H9 (cell line): ENCODE measurements around the gene TMEM182. TPM values are rescaled to one million over a fixed set of nuclear protein-coding genes. Genes with fewer than 3 reads are reported as not detected.

Experiments used
- DNase-seq: peaks from one replicate; pipeline ENCODE4 v3.0.0-alpha.2; 2017
- H2AFZ ChIP-seq: one replicate; pipeline ENCODE4 v1.6.1; 2013; ENCODE audit warnings: mild to moderate bottlenecking, low read length, control low read depth, moderate library complexity
- H2AK5ac ChIP-seq: 2 replicates; pipeline ENCODE4 v1.6.1; 2013; ENCODE audit warnings: low read length, control low read depth, mixed read lengths; ENCODE audit not compliant: insufficient read length
- H2BK120ac ChIP-seq: one replicate; pipeline ENCODE4 v1.6.1; 2013; ENCODE audit warnings: low read depth, mild to moderate bottlenecking, low read length, control low read depth, inconsistent platforms; ENCODE audit not compliant: poor library complexity, severe bottlenecking
- H2BK12ac ChIP-seq: 2 replicates; pipeline ENCODE4 v1.6.1; 2013; ENCODE audit warnings: low read length, control low read depth, mixed read lengths, low read depth; ENCODE audit not compliant: insufficient read length
- H2BK15ac ChIP-seq: 2 replicates; pipeline ENCODE4 v1.6.1; 2013; ENCODE audit warnings: low read depth, low read length, control low read depth
- H2BK20ac ChIP-seq: one replicate; pipeline ENCODE4 v1.6.1; 2013; ENCODE audit warnings: low read depth, mild to moderate bottlenecking, low read length, control low read depth, inconsistent platforms; ENCODE audit not compliant: poor library complexity, severe bottlenecking
- H2BK5ac ChIP-seq: 2 replicates; pipeline ENCODE4 v1.6.1; 2013; ENCODE audit warnings: low read length, control low read depth, mixed read lengths; ENCODE audit not compliant: insufficient read length
- H3K14ac ChIP-seq: 2 replicates; pipeline ENCODE4 v1.6.1; 2013; ENCODE audit warnings: low read length, control low read depth; ENCODE audit not compliant: insufficient read depth
- H3K18ac ChIP-seq: 2 replicates; pipeline ENCODE4 v1.6.1; 2013; ENCODE audit warnings: low read depth, mild to moderate bottlenecking, mixed read lengths, low read length, control low read depth; ENCODE audit not compliant: insufficient read length
- H3K23ac ChIP-seq: 2 replicates; pipeline ENCODE4 v1.6.1; 2013; ENCODE audit warnings: low read length, control low read depth, mixed read lengths, low read depth; ENCODE audit not compliant: insufficient read length
- H3K23me2 ChIP-seq: 2 replicates; pipeline ENCODE4 v1.6.1; 2013; ENCODE audit warnings: low read depth, mild to moderate bottlenecking, mixed read lengths, low read length, control low read depth; ENCODE audit not compliant: insufficient read length, poor library complexity, severe bottlenecking
- H3K27ac ChIP-seq: 2 replicates; pipeline ENCODE4 v1.5.1; 2013; ENCODE audit warnings: low read length, control low read depth, mixed read lengths, low read depth; ENCODE audit not compliant: insufficient read length
- H3K27me3 ChIP-seq: 2 replicates; pipeline ENCODE4 v1.6.1; 2013; ENCODE audit warnings: low read length, control low read depth, inconsistent platforms; ENCODE audit not compliant: insufficient read depth
- H3K4ac ChIP-seq: 2 replicates; pipeline ENCODE4 v1.6.1; 2013; ENCODE audit warnings: low read depth, mild to moderate bottlenecking, control low read depth, inconsistent platforms, low read length, moderate library complexity
- H3K4me1 ChIP-seq: 2 replicates; pipeline ENCODE4 v1.6.1; 2013; ENCODE audit warnings: low read length, control low read depth, inconsistent platforms; ENCODE audit not compliant: insufficient read depth
- H3K4me2 ChIP-seq: 2 replicates; pipeline ENCODE4 v1.6.1; 2013; ENCODE audit warnings: low read length, control low read depth, mixed read lengths; ENCODE audit not compliant: insufficient read length, insufficient read depth
- H3K56ac ChIP-seq: 2 replicates; pipeline ENCODE4 v1.6.1; 2013; ENCODE audit warnings: low read depth, mild to moderate bottlenecking, mixed read lengths, low read length, control low read depth; ENCODE audit not compliant: insufficient read length
- H3K79me1 ChIP-seq: 2 replicates; pipeline ENCODE4 v1.6.1; 2013; ENCODE audit warnings: low read depth, mild to moderate bottlenecking, moderate library complexity, low read length, control low read depth, inconsistent platforms; ENCODE audit not compliant: insufficient read depth, poor library complexity, severe bottlenecking
- H3K79me2 ChIP-seq: 2 replicates; pipeline ENCODE4 v1.6.1; 2013; ENCODE audit warnings: low read length, control low read depth, inconsistent platforms; ENCODE audit not compliant: insufficient read depth
- H3K9ac ChIP-seq: 2 replicates; pipeline ENCODE4 v1.6.1; 2013; ENCODE audit warnings: low read length, control low read depth, mixed read lengths; ENCODE audit not compliant: insufficient read length; ENCODE audit errors: extremely low read depth
- H3K9me3 ChIP-seq: one replicate; pipeline ENCODE4 v1.6.1; 2013; ENCODE audit warnings: low read depth, low read length, inconsistent platforms; ENCODE audit not compliant: control insufficient read depth
- H3T11ph ChIP-seq: one replicate; pipeline ENCODE4 v1.6.1; 2013; ENCODE audit warnings: mild to moderate bottlenecking, low read length, control low read depth, inconsistent platforms
- H4K20me1 ChIP-seq: one replicate; pipeline ENCODE4 v1.6.1; 2013; ENCODE audit not compliant: control insufficient read depth, insufficient read length, insufficient read depth
- H4K5ac ChIP-seq: 2 replicates; pipeline ENCODE4 v1.6.1; 2013; ENCODE audit warnings: low read depth, mild to moderate bottlenecking, mixed read lengths, low read length, control low read depth; ENCODE audit not compliant: insufficient read length
- H4K8ac ChIP-seq: replicated peaks from 2 replicates; pipeline ENCODE4 v1.6.1; 2013; ENCODE audit warnings: low read length, control low read depth, mixed read lengths, low read depth; ENCODE audit not compliant: insufficient read length
- H4K91ac ChIP-seq: 2 replicates; pipeline ENCODE4 v1.6.1; 2013; ENCODE audit warnings: low read depth, mild to moderate bottlenecking, moderate library complexity, mixed read lengths, low read length, control low read depth; ENCODE audit not compliant: insufficient read length
- H3K27ac Mint-ChIP-seq, 3 experiments: 2 replicates in 2 of 3; 3 replicates in 1 of 3; pipeline ENCODE4 v1.8.0; 2020 to 2021; ENCODE audit warnings: mixed read lengths in 3 of 3, mild to moderate bottlenecking in 1 of 3, moderate library complexity in 1 of 3
- H3K27me3 Mint-ChIP-seq: 2 replicates; pipeline ENCODE4 v1.8.0; 2021; ENCODE audit warnings: low read depth, mild to moderate bottlenecking, moderate library complexity, mixed read lengths
- H3K36me3 Mint-ChIP-seq, 3 experiments: 2 replicates in 2 of 3; 3 replicates in 1 of 3; pipeline ENCODE4 v1.8.0; 2020 to 2021; ENCODE audit warnings: low read depth in 3 of 3, mixed read lengths in 3 of 3; ENCODE audit not compliant: insufficient read depth in 1 of 3
- H3K4me1 Mint-ChIP-seq, 2 experiments: 2 replicates each; pipeline ENCODE4 v1.8.0; 2020; ENCODE audit warnings: mixed read lengths in 2 of 2
- H3K4me3 Mint-ChIP-seq, 2 experiments: 2 replicates in 1 of 2; 3 replicates in 1 of 2; pipeline ENCODE4 v1.8.0; 2020 to 2021; ENCODE audit warnings: mild to moderate bottlenecking in 2 of 2, mixed read lengths in 2 of 2, moderate library complexity in 1 of 2
- H3K9me3 Mint-ChIP-seq, 2 experiments: 2 replicates in 1 of 2; 3 replicates in 1 of 2; pipeline ENCODE4 v1.8.0; 2020; ENCODE audit warnings: mild to moderate bottlenecking in 2 of 2, mixed read lengths in 2 of 2, moderate library complexity in 1 of 2
- CTCF ChIP-seq: fragments of 200-600 bp; sonication (generic); conservative IDR thresholded peaks from 3 replicates; pipeline ENCODE4 v1.8.0; 2021; ENCODE audit warnings: antibody characterized with exemption, mild to moderate bottlenecking
- WGBS: extraction: QIAGEN DNeasy Blood & Tissue Kit; methylation state at CpG from one replicate; pipeline ENCODE4 v1.1.7; 2013; ENCODE audit warnings: missing lambda C conversion rate, low lambda C conversion rate, mixed read lengths; ENCODE audit not compliant: insufficient read length; ENCODE audit errors: extremely low coverage; 5-methylcytosine and 5-hydroxymethylcytosine counted together
- total RNA-seq: library from RNA; stranded (reverse); gene quantifications from 2 replicates; pipeline ENCODE4 v1.2.1, GENCODE V29; 2021

The TMEM182 gene
- total RNA-seq, 1 experiment from 2014 or later = 3.6 TPM

- H3K4me3 Mint-ChIP-seq = no peak overlapping the region
- Histone ChIP-seq H3K23me2 (no peaks in the 10 kb centered on the region), H2BK15ac (no peak overlapping the region), H3K9me3 (no peaks in the 10 kb centered on the region), H3K4ac (no peak overlapping the region), H2BK12ac (no peak overlapping the region), H3K56ac (no peak overlapping the region), H3K14ac (no peak overlapping the region), H3K27ac (no peak overlapping the region), H2BK20ac (no peak overlapping the region), H3K79me1 (no peaks in the 10 kb centered on the region), H3K4me2 (no peak overlapping the region), H3K23ac (no peak overlapping the region), H2AFZ (no peak overlapping the region), H2AK5ac (no peak overlapping the region), H2BK5ac (no peak overlapping the region), H4K91ac (no peak overlapping the region), H3K9ac (no peak overlapping the region), H3K18ac (no peak overlapping the region), H3K27me3 (no peaks in the 10 kb centered on the region), H2BK120ac (no peak overlapping the region), H3K4me1 (no peaks in the 10 kb centered on the region), H3K79me2 (no peaks in the 10 kb centered on the region), H4K20me1 (no peaks in the 10 kb centered on the region), H3T11ph (no peak overlapping the region), H4K5ac (no peak overlapping the region), H4K8ac (no peak overlapping the region)
- no peaks in the 10 kb centered on the region for H3K9me3 Mint-ChIP-seq
- no peak for DNase-seq
- H3K27me3 Mint-ChIP-seq = no peaks in the 10 kb centered on the region
- H3K4me1 Mint-ChIP-seq = peaks cover 0 to 4% of the 10 kb centered on the region in 2 experiments; a peak in 1 of 4 replicates
- WGBS = no CpG with 5 or more reads among the region's 3 CpGs
- TF ChIP-seq CTCF = no peak
- peaks cover 0 to 12% (median 6%) of the 10 kb centered on the region in 3 experiments; a peak in 3 of 7 replicates for H3K36me3 Mint-ChIP-seq
- no peak overlapping the region for H3K27ac Mint-ChIP-seq
These were observed 9.3 kb downstream of the TMEM182 start for GRCh38 chr2:102771114-102771513.
